ENCODE data around the gene MAPK8. TPM values are rescaled to one million over a fixed set of nuclear protein-coding genes. Genes with fewer than 3 reads are reported as not detected.

MAPK8 gene
- total RNA-seq, 1 donor from 2014 or later = 42.3 TPM

GRCh38 chr10:48377751-48378530 is 71.5 kb downstream of the MAPK8 start:
- H3K27ac ChIP-seq = no peak overlapping the region
- peaks cover 6% of the 10 kb centered on the region for H3K9me3 ChIP-seq
- no peak overlapping the region for H3K4me3 ChIP-seq
- no peaks in the 10 kb centered on the region for H3K36me3 ChIP-seq
- H3K27me3 ChIP-seq = no peaks in the 10 kb centered on the region
- H3K4me1 ChIP-seq = no peaks in the 10 kb centered on the region
- intact Hi-C loops (cut with DNase I) = no loop called here
- no peak for ATAC-seq
- TF ChIP-seq, protein P1, sequence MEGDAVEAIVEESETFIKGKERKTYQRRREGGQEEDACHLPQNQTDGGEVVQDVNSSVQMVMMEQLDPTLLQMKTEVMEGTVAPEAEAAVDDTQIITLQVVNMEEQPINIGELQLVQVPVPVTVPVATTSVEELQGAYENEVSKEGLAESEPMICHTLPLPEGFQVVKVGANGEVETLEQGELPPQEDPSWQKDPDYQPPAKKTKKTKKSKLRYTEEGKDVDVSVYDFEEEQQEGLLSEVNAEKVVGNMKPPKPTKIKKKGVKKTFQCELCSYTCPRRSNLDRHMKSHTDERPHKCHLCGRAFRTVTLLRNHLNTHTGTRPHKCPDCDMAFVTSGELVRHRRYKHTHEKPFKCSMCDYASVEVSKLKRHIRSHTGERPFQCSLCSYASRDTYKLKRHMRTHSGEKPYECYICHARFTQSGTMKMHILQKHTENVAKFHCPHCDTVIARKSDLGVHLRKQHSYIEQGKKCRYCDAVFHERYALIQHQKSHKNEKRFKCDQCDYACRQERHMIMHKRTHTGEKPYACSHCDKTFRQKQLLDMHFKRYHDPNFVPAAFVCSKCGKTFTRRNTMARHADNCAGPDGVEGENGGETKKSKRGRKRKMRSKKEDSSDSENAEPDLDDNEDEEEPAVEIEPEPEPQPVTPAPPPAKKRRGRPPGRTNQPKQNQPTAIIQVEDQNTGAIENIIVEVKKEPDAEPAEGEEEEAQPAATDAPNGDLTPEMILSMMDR (IDR thresholded peaks at IDR 0.05) = no peak
- DNase-seq = no peak

- no peaks in the 10 kb centered on the region for H3K36me3 ChIP-seq
- H3K27ac ChIP-seq = no peak overlapping the region
- peaks cover 6% of the 10 kb centered on the region for H3K9me3 ChIP-seq
- intact Hi-C loops (cut with DNase I) = no loop called here
- no peaks in the 10 kb centered on the region for H3K4me1 ChIP-seq
- H3K27me3 ChIP-seq = no peaks in the 10 kb centered on the region
- no peak overlapping the region for H3K4me3 ChIP-seq
- TF ChIP-seq, protein P1 (IDR thresholded peaks at IDR 0.05) = no peak
- DNase-seq (no peak), ATAC-seq (peak; percentile 41)
Measured at GRCh38 chr10:48378675-48379074, 72.2 kb downstream of the MAPK8 start.

- Histone ChIP-seq H3K4me1 (no peaks in the 10 kb centered on the region), H3K27me3 (no peaks in the 10 kb centered on the region), H3K36me3 (no peaks in the 10 kb centered on the region), H3K4me3 (no peak overlapping the region), H3K27ac (no peak overlapping the region), H3K9me3 (peaks cover 6% of the 10 kb centered on the region)
- no peak for DNase-seq
- no peak for ATAC-seq
- intact Hi-C loops (cut with DNase I) = no loop called here
- TF ChIP-seq, protein P1 (IDR thresholded peaks at IDR 0.05) = no peak
Measured at GRCh38 chr10:48381971-48382370, 75.5 kb downstream of the MAPK8 start.

GRCh38 chr10:48382982-48383381 is 76.5 kb downstream of the MAPK8 start:
- Histone ChIP-seq H3K4me3 (no peak overlapping the region), H3K36me3 (no peaks in the 10 kb centered on the region), H3K27ac (no peak overlapping the region), H3K27me3 (no peaks in the 10 kb centered on the region), H3K9me3 (peaks cover 6% of the 10 kb centered on the region), H3K4me1 (no peaks in the 10 kb centered on the region)
- intact Hi-C loops (cut with DNase I) = no loop called here
- TF ChIP-seq, protein P1 (IDR thresholded peaks at IDR 0.05) = no peak
- no peak for ATAC-seq
- no peak for DNase-seq

DNA sequence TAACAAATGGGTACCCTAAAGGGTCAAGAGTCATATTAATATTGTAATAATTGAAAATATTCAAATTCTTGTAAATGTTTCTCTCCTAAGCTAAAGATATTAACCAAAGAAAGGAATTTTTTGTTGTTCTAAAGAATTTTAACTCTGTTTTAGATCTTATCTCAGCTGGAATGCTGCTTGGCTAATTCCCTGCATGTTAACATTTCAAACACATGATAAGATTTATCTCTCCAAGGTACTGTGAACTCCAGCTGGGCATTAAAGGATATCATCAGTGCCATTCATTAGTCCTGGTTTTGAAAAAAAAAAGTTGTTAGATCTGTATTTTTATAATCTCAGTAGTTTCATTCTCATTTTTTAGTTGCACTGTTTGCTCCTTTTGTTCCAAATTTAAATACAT is 76.9 kb downstream of the MAPK8 start:
- no peak for ATAC-seq

More for the DNA sequence above, 76.9 kb downstream of the MAPK8 start:
- Histone ChIP-seq H3K27me3 (no peaks in the 10 kb centered on the region), H3K9me3 (peaks cover 6% of the 10 kb centered on the region), H3K36me3 (no peaks in the 10 kb centered on the region), H3K4me3 (no peak overlapping the region), H3K27ac (no peak overlapping the region), H3K4me1 (no peaks in the 10 kb centered on the region)
- no peak for DNase-seq
- intact Hi-C loops (cut with DNase I) = no loop called here
- TF ChIP-seq, protein P1 (IDR thresholded peaks at IDR 0.05) = no peak
